ENCODE measurements around the gene MICU1. TPM values are rescaled to one million over a fixed set of nuclear protein-coding genes. Genes with fewer than 3 reads are reported as not detected.

Gene MICU1
- total and polyA plus RNA-seq, 2 experiments from 2014 or later, result 27.5 to 52.3 TPM

DNA sequence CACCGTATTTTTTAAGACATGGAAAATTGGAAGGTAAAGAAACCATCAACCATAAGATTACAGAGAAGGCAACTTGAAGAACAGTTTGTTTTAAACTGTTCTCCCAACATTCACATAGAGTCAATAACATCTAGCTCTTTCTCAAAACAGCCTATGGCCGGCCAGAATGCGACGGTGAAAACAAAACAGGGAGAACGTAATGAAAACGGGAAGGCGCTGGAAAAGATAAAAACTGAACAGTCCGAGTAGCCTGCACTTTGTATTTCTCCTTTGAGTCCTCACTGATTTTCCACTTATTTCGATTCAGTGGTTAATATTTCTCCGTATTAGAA lies 637 bp downstream of the MICU1 start:
- Histone ChIP-seq H4K20me1 (replicated peaks; ENCODE audit: insufficient read depth) (no peaks in the 10 kb centered on the region), H3K4me3 (peak overlapping the region; percentile 78), H3K4me2 (peak overlapping the region; percentile 83), H3F3A (replicated peaks; ENCODE audit: low read depth) (no peaks in the 10 kb centered on the region), H3K4me1 (ENCODE audit: insufficient read depth) (peaks cover 10% of the 10 kb centered on the region; the same call in 1 of the 2 replicates), H3K27ac (ENCODE audit: low read depth) (no peak overlapping the region), H3K79me2 (replicated peaks; ENCODE audit: insufficient read depth) (peaks cover 46% of the 10 kb centered on the region), H3K9me2 (ENCODE audit: insufficient read depth) (no peaks in the 10 kb centered on the region), H2AFZ (peak overlapping the region; percentile 74), H3K36me3 (ENCODE audit: insufficient read depth) (no peaks in the 10 kb centered on the region), H3K27me3 (ENCODE audit: insufficient read depth) (no peaks in the 10 kb centered on the region)
- TF ChIP-seq STAT1 (IDR thresholded peaks at IDR 0.05; ENCODE audit: unreplicated experiment), result no peak
- TF ChIP-seq NANOG (IDR thresholded peaks at IDR 0.05; ENCODE audit: borderline replicate concordance), result no peak
- TF ChIP-seq EZH2 (IDR thresholded peaks at IDR 0.05; ENCODE audit: low read depth, unreplicated experiment), result no peak
- TF ChIP-seq POLR2AphosphoS5 (IDR thresholded peaks at IDR 0.05; ENCODE audit: low read depth), result no peak
- TF ChIP-seq ZNF331 (CRISPR knock-in tag; IDR thresholded peaks at IDR 0.05; ENCODE audit: low read depth), result no peak
- TF ChIP-seq, protein P1, sequence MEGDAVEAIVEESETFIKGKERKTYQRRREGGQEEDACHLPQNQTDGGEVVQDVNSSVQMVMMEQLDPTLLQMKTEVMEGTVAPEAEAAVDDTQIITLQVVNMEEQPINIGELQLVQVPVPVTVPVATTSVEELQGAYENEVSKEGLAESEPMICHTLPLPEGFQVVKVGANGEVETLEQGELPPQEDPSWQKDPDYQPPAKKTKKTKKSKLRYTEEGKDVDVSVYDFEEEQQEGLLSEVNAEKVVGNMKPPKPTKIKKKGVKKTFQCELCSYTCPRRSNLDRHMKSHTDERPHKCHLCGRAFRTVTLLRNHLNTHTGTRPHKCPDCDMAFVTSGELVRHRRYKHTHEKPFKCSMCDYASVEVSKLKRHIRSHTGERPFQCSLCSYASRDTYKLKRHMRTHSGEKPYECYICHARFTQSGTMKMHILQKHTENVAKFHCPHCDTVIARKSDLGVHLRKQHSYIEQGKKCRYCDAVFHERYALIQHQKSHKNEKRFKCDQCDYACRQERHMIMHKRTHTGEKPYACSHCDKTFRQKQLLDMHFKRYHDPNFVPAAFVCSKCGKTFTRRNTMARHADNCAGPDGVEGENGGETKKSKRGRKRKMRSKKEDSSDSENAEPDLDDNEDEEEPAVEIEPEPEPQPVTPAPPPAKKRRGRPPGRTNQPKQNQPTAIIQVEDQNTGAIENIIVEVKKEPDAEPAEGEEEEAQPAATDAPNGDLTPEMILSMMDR (conservative IDR thresholded peaks at IDR 0.05; ENCODE audit: low read depth in 2 of 2), result no peak
- TF ChIP-seq, protein P2, sequence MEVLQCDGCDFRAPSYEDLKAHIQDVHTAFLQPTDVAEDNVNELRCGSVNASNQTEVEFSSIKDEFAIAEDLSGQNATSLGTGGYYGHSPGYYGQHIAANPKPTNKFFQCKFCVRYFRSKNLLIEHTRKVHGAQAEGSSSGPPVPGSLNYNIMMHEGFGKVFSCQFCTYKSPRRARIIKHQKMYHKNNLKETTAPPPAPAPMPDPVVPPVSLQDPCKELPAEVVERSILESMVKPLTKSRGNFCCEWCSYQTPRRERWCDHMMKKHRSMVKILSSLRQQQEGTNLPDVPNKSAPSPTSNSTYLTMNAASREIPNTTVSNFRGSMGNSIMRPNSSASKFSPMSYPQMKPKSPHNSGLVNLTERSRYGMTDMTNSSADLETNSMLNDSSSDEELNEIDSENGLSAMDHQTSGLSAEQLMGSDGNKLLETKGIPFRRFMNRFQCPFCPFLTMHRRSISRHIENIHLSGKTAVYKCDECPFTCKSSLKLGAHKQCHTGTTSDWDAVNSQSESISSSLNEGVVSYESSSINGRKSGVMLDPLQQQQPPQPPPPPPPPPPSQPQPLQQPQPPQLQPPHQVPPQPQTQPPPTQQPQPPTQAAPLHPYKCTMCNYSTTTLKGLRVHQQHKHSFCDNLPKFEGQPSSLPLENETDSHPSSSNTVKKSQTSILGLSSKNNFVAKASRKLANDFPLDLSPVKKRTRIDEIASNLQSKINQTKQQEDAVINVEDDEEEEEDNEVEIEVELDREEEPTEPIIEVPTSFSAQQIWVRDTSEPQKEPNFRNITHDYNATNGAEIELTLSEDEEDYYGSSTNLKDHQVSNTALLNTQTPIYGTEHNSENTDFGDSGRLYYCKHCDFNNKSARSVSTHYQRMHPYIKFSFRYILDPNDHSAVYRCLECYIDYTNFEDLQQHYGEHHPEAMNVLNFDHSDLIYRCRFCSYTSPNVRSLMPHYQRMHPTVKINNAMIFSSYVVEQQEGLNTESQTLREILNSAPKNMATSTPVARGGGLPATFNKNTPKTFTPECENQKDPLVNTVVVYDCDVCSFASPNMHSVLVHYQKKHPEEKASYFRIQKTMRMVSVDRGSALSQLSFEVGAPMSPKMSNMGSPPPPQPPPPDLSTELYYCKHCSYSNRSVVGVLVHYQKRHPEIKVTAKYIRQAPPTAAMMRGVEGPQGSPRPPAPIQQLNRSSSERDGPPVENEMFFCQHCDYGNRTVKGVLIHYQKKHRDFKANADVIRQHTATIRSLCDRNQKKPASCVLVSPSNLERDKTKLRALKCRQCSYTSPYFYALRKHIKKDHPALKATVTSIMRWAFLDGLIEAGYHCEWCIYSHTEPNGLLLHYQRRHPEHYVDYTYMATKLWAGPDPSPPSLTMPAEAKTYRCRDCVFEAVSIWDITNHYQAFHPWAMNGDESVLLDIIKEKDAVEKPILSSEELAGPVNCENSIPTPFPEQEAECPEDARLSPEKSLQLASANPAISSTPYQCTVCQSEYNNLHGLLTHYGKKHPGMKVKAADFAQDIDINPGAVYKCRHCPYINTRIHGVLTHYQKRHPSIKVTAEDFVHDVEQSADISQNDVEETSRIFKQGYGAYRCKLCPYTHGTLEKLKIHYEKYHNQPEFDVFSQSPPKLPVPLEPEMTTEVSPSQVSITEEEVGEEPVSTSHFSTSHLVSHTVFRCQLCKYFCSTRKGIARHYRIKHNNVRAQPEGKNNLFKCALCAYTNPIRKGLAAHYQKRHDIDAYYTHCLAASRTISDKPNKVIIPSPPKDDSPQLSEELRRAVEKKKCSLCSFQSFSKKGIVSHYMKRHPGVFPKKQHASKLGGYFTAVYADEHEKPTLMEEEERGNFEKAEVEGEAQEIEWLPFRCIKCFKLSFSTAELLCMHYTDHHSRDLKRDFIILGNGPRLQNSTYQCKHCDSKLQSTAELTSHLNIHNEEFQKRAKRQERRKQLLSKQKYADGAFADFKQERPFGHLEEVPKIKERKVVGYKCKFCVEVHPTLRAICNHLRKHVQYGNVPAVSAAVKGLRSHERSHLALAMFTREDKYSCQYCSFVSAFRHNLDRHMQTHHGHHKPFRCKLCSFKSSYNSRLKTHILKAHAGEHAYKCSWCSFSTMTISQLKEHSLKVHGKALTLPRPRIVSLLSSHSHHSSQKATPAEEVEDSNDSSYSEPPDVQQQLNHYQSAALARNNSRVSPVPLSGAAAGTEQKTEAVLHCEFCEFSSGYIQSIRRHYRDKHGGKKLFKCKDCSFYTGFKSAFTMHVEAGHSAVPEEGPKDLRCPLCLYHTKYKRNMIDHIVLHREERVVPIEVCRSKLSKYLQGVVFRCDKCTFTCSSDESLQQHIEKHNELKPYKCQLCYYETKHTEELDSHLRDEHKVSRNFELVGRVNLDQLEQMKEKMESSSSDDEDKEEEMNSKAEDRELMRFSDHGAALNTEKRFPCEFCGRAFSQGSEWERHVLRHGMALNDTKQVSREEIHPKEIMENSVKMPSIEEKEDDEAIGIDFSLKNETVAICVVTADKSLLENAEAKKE (CRISPR knock-in tag; IDR thresholded peaks at IDR 0.05), result no peak
- TF ChIP-seq, protein P3, sequence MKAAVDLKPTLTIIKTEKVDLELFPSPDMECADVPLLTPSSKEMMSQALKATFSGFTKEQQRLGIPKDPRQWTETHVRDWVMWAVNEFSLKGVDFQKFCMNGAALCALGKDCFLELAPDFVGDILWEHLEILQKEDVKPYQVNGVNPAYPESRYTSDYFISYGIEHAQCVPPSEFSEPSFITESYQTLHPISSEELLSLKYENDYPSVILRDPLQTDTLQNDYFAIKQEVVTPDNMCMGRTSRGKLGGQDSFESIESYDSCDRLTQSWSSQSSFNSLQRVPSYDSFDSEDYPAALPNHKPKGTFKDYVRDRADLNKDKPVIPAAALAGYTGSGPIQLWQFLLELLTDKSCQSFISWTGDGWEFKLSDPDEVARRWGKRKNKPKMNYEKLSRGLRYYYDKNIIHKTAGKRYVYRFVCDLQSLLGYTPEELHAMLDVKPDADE (IDR thresholded peaks at IDR 0.05), result no peak
- TF ChIP-seq EZH2phosphoT487 (IDR thresholded peaks at IDR 0.05; ENCODE audit: unreplicated experiment), result no peak
- TF ChIP-seq CREB1 (CRISPR knock-in tag; IDR thresholded peaks at IDR 0.05; ENCODE audit: low read depth), result no peak
- TF ChIP-seq, protein P4, sequence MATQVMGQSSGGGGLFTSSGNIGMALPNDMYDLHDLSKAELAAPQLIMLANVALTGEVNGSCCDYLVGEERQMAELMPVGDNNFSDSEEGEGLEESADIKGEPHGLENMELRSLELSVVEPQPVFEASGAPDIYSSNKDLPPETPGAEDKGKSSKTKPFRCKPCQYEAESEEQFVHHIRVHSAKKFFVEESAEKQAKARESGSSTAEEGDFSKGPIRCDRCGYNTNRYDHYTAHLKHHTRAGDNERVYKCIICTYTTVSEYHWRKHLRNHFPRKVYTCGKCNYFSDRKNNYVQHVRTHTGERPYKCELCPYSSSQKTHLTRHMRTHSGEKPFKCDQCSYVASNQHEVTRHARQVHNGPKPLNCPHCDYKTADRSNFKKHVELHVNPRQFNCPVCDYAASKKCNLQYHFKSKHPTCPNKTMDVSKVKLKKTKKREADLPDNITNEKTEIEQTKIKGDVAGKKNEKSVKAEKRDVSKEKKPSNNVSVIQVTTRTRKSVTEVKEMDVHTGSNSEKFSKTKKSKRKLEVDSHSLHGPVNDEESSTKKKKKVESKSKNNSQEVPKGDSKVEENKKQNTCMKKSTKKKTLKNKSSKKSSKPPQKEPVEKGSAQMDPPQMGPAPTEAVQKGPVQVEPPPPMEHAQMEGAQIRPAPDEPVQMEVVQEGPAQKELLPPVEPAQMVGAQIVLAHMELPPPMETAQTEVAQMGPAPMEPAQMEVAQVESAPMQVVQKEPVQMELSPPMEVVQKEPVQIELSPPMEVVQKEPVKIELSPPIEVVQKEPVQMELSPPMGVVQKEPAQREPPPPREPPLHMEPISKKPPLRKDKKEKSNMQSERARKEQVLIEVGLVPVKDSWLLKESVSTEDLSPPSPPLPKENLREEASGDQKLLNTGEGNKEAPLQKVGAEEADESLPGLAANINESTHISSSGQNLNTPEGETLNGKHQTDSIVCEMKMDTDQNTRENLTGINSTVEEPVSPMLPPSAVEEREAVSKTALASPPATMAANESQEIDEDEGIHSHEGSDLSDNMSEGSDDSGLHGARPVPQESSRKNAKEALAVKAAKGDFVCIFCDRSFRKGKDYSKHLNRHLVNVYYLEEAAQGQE (IDR thresholded peaks at IDR 0.05; ENCODE audit: unreplicated experiment), result no peak
- TF ChIP-seq JUNB (IDR thresholded peaks at IDR 0.05; ENCODE audit: unreplicated experiment), result no peak
- no peak for TF ChIP-seq ZNF114 (CRISPR knock-in tag; IDR thresholded peaks at IDR 0.05)
- peaks cover 5% of the 10 kb centered on the region for H3K27me3 Mint-ChIP-seq (ENCODE audit: insufficient read depth, low read depth, poor library complexity)
- no peaks in the 10 kb centered on the region; the same call in 2 of the 3 replicates for H3K36me3 Mint-ChIP-seq (ENCODE audit: low read depth)
- H3K4me1 Mint-ChIP-seq, result peaks cover 2% of the 10 kb centered on the region; the same call in 2 of the 3 replicates
- peak overlapping the region; percentile 97 for H3K4me3 Mint-ChIP-seq
- H3K27ac Mint-ChIP-seq, result peak overlapping the region; percentile 78; the same call in 1 of the 2 replicates
- no peaks in the 10 kb centered on the region for H3K9me3 Mint-ChIP-seq
- no peak for ATAC-seq
- no peak for DNase-seq (ENCODE audit: low spot score)

Data from GM23338 (cell line).